K562 (cell line): ENCODE data around the gene DYNLT2. TPM values are rescaled to one million over a fixed set of nuclear protein-coding genes. Genes with fewer than 3 reads are reported as not detected.

Source experiments
- ATAC-seq: fragments of 200-7000 bp; cut with Tn5 transposase; 3 replicates; pipeline ENCODE4 v1.9.1; 2020; ENCODE audit warnings: moderate library complexity
- BruUV-seq: library from RNA; stranded (reverse); fragments of 400-500 nt; replicated peaks from 2 replicates; lab custom pipeline; 2021; lab: Mats Ljungman, UMichigan
- CTCF ChIA-PET: fragments of 300-600 bp; formaldehyde crosslinking; extraction: SDS; loops from one replicate; lab custom pipeline; 2021; ENCODE audit warnings: low intra/inter-chr PET ratio; lab: Yijun Ruan, JAX
- POLR2A ChIA-PET: fragments of 300-600, 350-650 bp; sonication (Branson Sonifier 250); formaldehyde crosslinking; extraction: SDS; loops from one replicate; lab custom pipeline; 2021; ENCODE audit warnings: antibody characterized with exemption, inconsistent platforms; lab: Yijun Ruan, JAX
- DNase-seq, 4 experiments: peaks; one replicate each; pipeline versions ENCODE4 v3.0.0 to v3.0.0-alpha.2; 2011 to 2018; ENCODE audit warnings: low spot score in 3 of 4, mixed read lengths in 3 of 4; ENCODE audit errors: extremely low read depth in 1 of 4
- FAIRE-seq: peaks from 2 replicates; lab custom pipeline; 2011; peaks lifted over from hg19 to GRCh38; lab: Jason Lieb, UNC
- H2AFZ ChIP-seq: 2 replicates; pipeline ENCODE4 v1.6.0; 2011; ENCODE audit warnings: low read depth, low read length, control low read depth, inconsistent platforms
- H3K27ac ChIP-seq: fragments of 200-600 bp; 3 replicates; pipeline ENCODE4 v1.8.0; 2011; ENCODE audit warnings: low read depth, mild to moderate bottlenecking, control low read depth, inconsistent platforms, low read length, moderate library complexity, mixed read lengths; ENCODE audit errors: extremely low read depth
- H3K27me3 ChIP-seq, 2 experiments: fragments of 300-600 bp in 1 of 2; 2 replicates in 1 of 2; 3 replicates in 1 of 2; pipeline versions ENCODE4 v1.6.0 to v1.8.0; 2011; ENCODE audit warnings: inconsistent platforms in 2 of 2, low read length in 2 of 2, mild to moderate bottlenecking in 1 of 2, mixed read lengths in 1 of 2, moderate library complexity in 1 of 2; ENCODE audit not compliant: control insufficient read depth in 2 of 2, insufficient read depth in 2 of 2
- H3K36me3 ChIP-seq: fragments of 300-600 bp; 3 replicates; pipeline ENCODE4 v1.8.0; 2011; ENCODE audit warnings: mild to moderate bottlenecking, low read length, inconsistent platforms; ENCODE audit not compliant: control insufficient read depth, insufficient read depth
- H3K4me1 ChIP-seq, 2 experiments: fragments of 200-600 bp in 1 of 2; replicated peaks in 1 of 2; 2 replicates in 1 of 2; 3 replicates in 1 of 2; pipeline versions ENCODE4 v1.5.1 to v1.8.0; 2011; ENCODE audit warnings: inconsistent platforms in 2 of 2, low read length in 2 of 2, mild to moderate bottlenecking in 1 of 2, mixed read lengths in 1 of 2, moderate library complexity in 1 of 2; ENCODE audit not compliant: control insufficient read depth in 2 of 2, insufficient read depth in 2 of 2
- H3K4me2 ChIP-seq: 2 replicates; pipeline ENCODE4 v1.6.1; 2011; ENCODE audit warnings: low read length, control low read depth, inconsistent platforms, mixed read lengths; ENCODE audit not compliant: insufficient read depth
- H3K4me3 ChIP-seq: fragments of 200-600 bp; sonication (generic), shearing (Covaris generic); 2 replicates; pipeline ENCODE4 v1.5.1; 2016; ENCODE audit warnings: control low read depth, inconsistent platforms
- H3K79me2 ChIP-seq: fragments of 200-600 bp; 3 replicates; pipeline ENCODE4 v1.8.0; 2011; ENCODE audit warnings: low read length, inconsistent platforms; ENCODE audit not compliant: control insufficient read depth, insufficient read depth
- H3K9ac ChIP-seq, 2 experiments: 2 replicates each; pipeline versions ENCODE4 v1.6.0 to v1.6.1; 2011; ENCODE audit warnings: low read depth in 2 of 2, low read length in 2 of 2, control low read depth in 1 of 2, inconsistent platforms in 1 of 2, mild to moderate bottlenecking in 1 of 2, mixed read lengths in 1 of 2; ENCODE audit not compliant: insufficient read depth in 1 of 2
- H3K9me1 ChIP-seq: one replicate; pipeline ENCODE4 v1.6.0; 2011; ENCODE audit warnings: inconsistent platforms, mild to moderate bottlenecking, low read length, moderate library complexity; ENCODE audit not compliant: control insufficient read depth, insufficient read depth
- H3K9me3 ChIP-seq: replicated peaks from 2 replicates; pipeline ENCODE4 v1.5.1; 2011; ENCODE audit warnings: low read depth, low read length, inconsistent platforms; ENCODE audit not compliant: control insufficient read depth, insufficient read depth
- H4K20me1 ChIP-seq: replicated peaks from 2 replicates; pipeline ENCODE4 v1.6.1; 2011; ENCODE audit warnings: low read length, inconsistent platforms, mixed read lengths; ENCODE audit not compliant: control insufficient read depth, insufficient read depth
- BCL6 ChIP-seq: fragments of 250-450 bp; sonication (Bioruptor Pico); IDR thresholded peaks from 2 replicates; pipeline ENCODE4 v1.4.0; 2020
- CREB3 ChIP-seq: fragments of 450-650 bp; conservative IDR thresholded peaks from 2 replicates; pipeline ENCODE4 v1.6.1; 2016; ENCODE audit warnings: missing genetic modification characterization, low read depth, mild to moderate bottlenecking, missing compliant biosample characterization, moderate library complexity
- FOXP1 ChIP-seq: sonication (generic); formaldehyde crosslinking; IDR thresholded peaks from 2 replicates; pipeline ENCODE4 v1.8.0; 2022; ENCODE audit warnings: mild to moderate bottlenecking, missing genetic modification reagents
- HES1 ChIP-seq: fragments of 450-650 bp; IDR thresholded peaks from 2 replicates; pipeline ENCODE4 v1.6.1; 2016; ENCODE audit warnings: low read depth, mild to moderate bottlenecking, moderate library complexity
- MYBL2 ChIP-seq, 2 experiments: fragments of 450-650 bp in 1 of 2; sonication (generic) in 1 of 2; formaldehyde crosslinking in 1 of 2; IDR thresholded peaks; 2 replicates each; pipeline versions ENCODE4 v1.6.1 to v1.8.1; 2017 to 2022; ENCODE audit warnings: borderline replicate concordance in 1 of 2, inconsistent platforms in 1 of 2, low read depth in 1 of 2, mild to moderate bottlenecking in 1 of 2, missing genetic modification reagents in 1 of 2, moderate library complexity in 1 of 2
- PHTF2 ChIP-seq: fragments of 250-450 bp; sonication (Bioruptor Pico); IDR thresholded peaks from 2 replicates; pipeline ENCODE4 v1.5.0; 2021; ENCODE audit warnings: mild to moderate bottlenecking
- SETDB1 ChIP-seq: IDR thresholded peaks from one replicate; pipeline ENCODE4 v1.6.1; 2012; ENCODE audit warnings: low read length, control low read depth, inconsistent platforms
- ZFP30 ChIP-seq: fragments of 250-450 bp; sonication (Bioruptor Pico); IDR thresholded peaks from 2 replicates; pipeline ENCODE4 v1.8.0; 2022; ENCODE audit warnings: moderate library complexity, mild to moderate bottlenecking, inconsistent platforms, borderline replicate concordance
- ZNF395 ChIP-seq: fragments of 200-800 bp; sonication (Bioruptor generic); IDR thresholded peaks from 2 replicates; pipeline ENCODE4 v1.6.1; 2017; ENCODE audit warnings: missing genetic modification characterization, missing compliant biosample characterization
- WGBS: fragments of 100-300 bp; shearing (Covaris generic); methylation state at CpG from one replicate; pipeline ENCODE4 v1.1.6; 2016; ENCODE audit warnings: low coverage, mixed read lengths; ENCODE audit not compliant: insufficient coverage; ENCODE audit errors: missing lambda C conversion rate; 5-methylcytosine and 5-hydroxymethylcytosine counted together
- in situ Hi-C: fragments of 300-500 bp; cut with MboI; formaldehyde crosslinking; loops from 4 replicates; pipeline ENCODE4 v1.15.0; 2018; ENCODE audit warnings: inconsistent platforms, mixed read lengths
- intact Hi-C: fragments of 100-400 bp; cut with micrococcal nuclease; formaldehyde crosslinking; loops from 2 replicates; pipeline ENCODE4 v1.14.2; 2022
- polyA plus RNA-seq, 8 experiments: library from polyadenylated mRNA; depleted of rRNA in 4 of 8; stranded (reverse) in 5 of 8; unstranded in 3 of 8; fragments of >200 nt; fragmentation: Nextera tagmentation in 2 of 8; fragmentation: Illumina TruSeq in 1 of 8; extraction: Ambion mirVana in 2 of 8; extraction: Trizol in 1 of 8; gene quantifications; 2 replicates each; pipeline versions ENCODE4 v1.2.1 to v1.2.3, GENCODE V29; 2011 to 2014; ENCODE audit warnings: inconsistent platforms in 1 of 8, missing spikeins in 1 of 8
- total RNA-seq, 7 experiments: library from RNA; depleted of rRNA in 6 of 7; stranded (reverse); fragments of >200 nt in 6 of 7; fragmentation: Illumina TruSeq in 2 of 7; extraction: Trizol in 2 of 7; gene quantifications; 2 replicates each; pipeline versions ENCODE4 v1.2.1 to v1.2.3, GENCODE V29; 2011 to 2021; ENCODE audit warnings: low replicate concordance in 1 of 7

The DYNLT2 gene
- total and polyA plus RNA-seq, 9 of the 15 experiments (the other 6 are each of a cell fraction or from before 2014, with no cell fraction given), result 2.0 to 12.8 (median 6.3) TPM

- Histone ChIP-seq H3K4me3 (no peak overlapping the region), H3K9ac (no peak overlapping the region), H3K4me1 (no peaks in the 10 kb centered on the region), H3K4me2 (no peak overlapping the region), H3K79me2 (peaks cover 5% of the 10 kb centered on the region; the same call in 2 of the 3 replicates), H3K36me3 (peaks cover 87% of the 10 kb centered on the region), H3K9me3 (no peaks in the 10 kb centered on the region), H2AFZ (no peak overlapping the region), H3K27me3 (no peaks in the 10 kb centered on the region), H3K27ac (no peak overlapping the region), H3K9me1 (no peaks in the 10 kb centered on the region), H4K20me1 (no peaks in the 10 kb centered on the region)
- in situ Hi-C loops (no loop called here), intact Hi-C loops (no loop called here)
- ATAC-seq (no peak), DNase-seq (no peak), FAIRE-seq (no peak)
- no peak for TF ChIP-seq MYBL2 (IDR thresholded peaks at IDR 0.05; ENCODE audit: low read depth)
- no peak for TF ChIP-seq MYBL2 (CRISPR knock-in tag; IDR thresholded peaks at IDR 0.05; ENCODE audit: borderline replicate concordance)
- no peak for TF ChIP-seq SETDB1
- TF ChIP-seq PHTF2 (CRISPR knock-in tag), result no peak
- no peak for TF ChIP-seq CREB3
- TF ChIP-seq HES1, result no peak
- no peak for TF ChIP-seq ZFP30 (CRISPR knock-in tag)
- TF ChIP-seq BCL6 (CRISPR knock-in tag), result no peak
- no peak for TF ChIP-seq FOXP1 (CRISPR knock-in tag)
- TF ChIP-seq ZNF395 (CRISPR knock-in tag), result no peak
- CTCF ChIA-PET, result no interaction called here
- BruUV-seq, result no TSS peak
- POLR2A ChIA-PET, result interaction anchor here (1.3 kb wide), 1 partner anchor 10 kb away, joined by 4 read pairs; no protein-coding TSS in a partner anchor
- 93% methylated on average over 2 of the region's 2 CpGs for WGBS
These were observed 37.2 kb downstream of the DYNLT2 start for GRCh38 chr6:169714178-169714577.
